ENCODE results near the gene DUSP8. TPM values are rescaled to one million over a fixed set of nuclear protein-coding genes. Genes with fewer than 3 reads are reported as not detected.

Gene DUSP8
- total RNA-seq, 1 donor from 2014 or later: 0.52 TPM

- Histone ChIP-seq H3K4me1 (ENCODE audit: control insufficient read depth in 3 of 3, insufficient read depth in 3 of 3, low read length in 3 of 3) (peaks cover 15 to 82% (median 76%) of the 10 kb centered on the region in 3 donors), H3K9ac (ENCODE audit: low read depth in 1 of 3, low read length in 3 of 3) (peak overlapping the region; percentile 30 to 78 (median 50)), H3K36me3 (ENCODE audit: control insufficient read depth in 3 of 3, insufficient read depth in 3 of 3, low read length in 3 of 3) (peaks cover 0 to 24% (median 11%) of the 10 kb centered on the region in 3 donors), H3K27ac (ENCODE audit: low read depth, low read length) (peak overlapping the region; percentile 79), H3K27me3 (ENCODE audit: control insufficient read depth in 3 of 3, insufficient read depth in 3 of 3, low read length in 3 of 3) (no peaks in the 10 kb centered on the region), H3K4me3 (ENCODE audit: low read length in 3 of 3) (no peak overlapping the region), H3K9me3 (ENCODE audit: control insufficient read depth in 3 of 3, low read length in 3 of 3) (no peaks in the 10 kb centered on the region)
These were observed 4.9 kb downstream of the DUSP8 start for GRCh38 chr11:1567052-1567720.

- Histone ChIP-seq H3K9ac (ENCODE audit: low read depth in 1 of 3, low read length in 3 of 3) (peak overlapping the region in 2 of 3 donors; percentile 30 to 78), H3K36me3 (ENCODE audit: control insufficient read depth in 3 of 3, insufficient read depth in 3 of 3, low read length in 3 of 3) (peaks cover 2 to 29% (median 12%) of the 10 kb centered on the region in 3 donors), H3K4me3 (ENCODE audit: low read length in 3 of 3) (no peak overlapping the region), H3K4me1 (ENCODE audit: control insufficient read depth in 3 of 3, insufficient read depth in 3 of 3, low read length in 3 of 3) (peaks cover 15 to 83% (median 76%) of the 10 kb centered on the region in 3 donors), H3K9me3 (ENCODE audit: control insufficient read depth in 3 of 3, low read length in 3 of 3) (no peaks in the 10 kb centered on the region), H3K27ac (ENCODE audit: low read depth, low read length) (peak overlapping the region; percentile 79), H3K27me3 (ENCODE audit: control insufficient read depth in 3 of 3, insufficient read depth in 3 of 3, low read length in 3 of 3) (no peaks in the 10 kb centered on the region)
These were observed 5.6 kb downstream of the DUSP8 start for GRCh38 chr11:1566381-1567051.

- peaks cover 13 to 81% (median 75%) of the 10 kb centered on the region in 3 donors for H3K4me1 ChIP-seq (ENCODE audit: control insufficient read depth in 3 of 3, insufficient read depth in 3 of 3, low read length in 3 of 3)
- no peaks in the 10 kb centered on the region for H3K9me3 ChIP-seq (ENCODE audit: control insufficient read depth in 3 of 3, low read length in 3 of 3)
- no peak overlapping the region for H3K4me3 ChIP-seq (ENCODE audit: low read length in 3 of 3)
- H3K27me3 ChIP-seq (ENCODE audit: control insufficient read depth in 3 of 3, insufficient read depth in 3 of 3, low read length in 3 of 3): no peaks in the 10 kb centered on the region
- H3K27ac ChIP-seq (ENCODE audit: low read depth, low read length): no peak overlapping the region
- H3K36me3 ChIP-seq (ENCODE audit: control insufficient read depth in 3 of 3, insufficient read depth in 3 of 3, low read length in 3 of 3): peaks cover 2 to 31% (median 12%) of the 10 kb centered on the region in 3 donors
- peak overlapping the region in 1 of 3 donors; percentile 78 for H3K9ac ChIP-seq (ENCODE audit: low read depth in 1 of 3, low read length in 3 of 3)
These were observed 6.2 kb downstream of the DUSP8 start for GRCh38 chr11:1565904-1566247.

- Histone ChIP-seq H3K9me3 (ENCODE audit: control insufficient read depth in 3 of 3, low read length in 3 of 3) (no peaks in the 10 kb centered on the region), H3K36me3 (ENCODE audit: control insufficient read depth in 3 of 3, insufficient read depth in 3 of 3, low read length in 3 of 3) (peaks cover 2 to 37% (median 12%) of the 10 kb centered on the region in 3 donors), H3K9ac (ENCODE audit: low read depth in 1 of 3, low read length in 3 of 3) (peak overlapping the region in 1 of 3 donors; percentile 72), H3K4me3 (ENCODE audit: low read length in 3 of 3) (no peak overlapping the region), H3K27ac (ENCODE audit: low read depth, low read length) (no peak overlapping the region), H3K27me3 (ENCODE audit: control insufficient read depth in 3 of 3, insufficient read depth in 3 of 3, low read length in 3 of 3) (no peaks in the 10 kb centered on the region), H3K4me1 (ENCODE audit: control insufficient read depth in 3 of 3, insufficient read depth in 3 of 3, low read length in 3 of 3) (peaks cover 13 to 82% (median 76%) of the 10 kb centered on the region in 3 donors)
These were observed 6.7 kb downstream of the DUSP8 start for GRCh38 chr11:1565173-1565903.

DNA sequence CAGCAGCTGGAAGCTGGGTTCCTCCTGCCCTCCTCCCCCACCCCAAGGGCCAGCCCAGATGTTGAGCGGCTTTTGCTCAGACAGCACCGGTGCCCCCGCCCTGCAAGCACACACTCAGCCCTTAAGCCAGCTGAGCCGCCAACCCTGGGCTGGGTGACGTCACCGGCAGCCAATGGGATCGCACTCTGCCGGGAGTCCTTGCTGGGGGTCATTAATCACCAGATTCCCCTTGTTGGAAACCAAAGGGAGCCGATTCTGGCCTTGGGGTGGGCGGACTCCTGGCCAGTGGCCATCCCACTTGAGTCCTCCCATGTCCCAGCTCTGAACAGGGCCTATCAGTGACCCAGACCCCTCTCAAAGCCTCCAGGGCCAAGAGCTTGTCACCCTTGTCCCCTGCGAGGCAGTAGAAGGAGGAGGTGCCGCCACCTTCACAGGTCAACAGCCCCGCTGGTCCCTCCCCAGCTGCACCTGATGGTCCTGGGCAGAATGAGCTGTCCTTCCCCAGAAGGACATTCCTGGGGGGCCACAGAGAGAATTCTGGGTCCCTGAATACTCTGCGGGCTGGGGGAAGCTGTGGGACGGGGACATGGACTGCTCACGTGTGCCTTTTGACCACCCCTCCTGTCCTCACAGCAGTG is 7.4 kb downstream of the DUSP8 start:
- Histone ChIP-seq H3K9me3 (ENCODE audit: control insufficient read depth in 3 of 3, low read length in 3 of 3) (no peaks in the 10 kb centered on the region), H3K9ac (ENCODE audit: low read depth in 1 of 3, low read length in 3 of 3) (peak overlapping the region in 1 of 3 donors; percentile 72), H3K4me3 (ENCODE audit: low read length in 3 of 3) (no peak overlapping the region), H3K27me3 (ENCODE audit: control insufficient read depth in 3 of 3, insufficient read depth in 3 of 3, low read length in 3 of 3) (no peaks in the 10 kb centered on the region), H3K27ac (ENCODE audit: low read depth, low read length) (no peak overlapping the region), H3K4me1 (ENCODE audit: control insufficient read depth in 3 of 3, insufficient read depth in 3 of 3, low read length in 3 of 3) (peaks cover 14 to 83% (median 77%) of the 10 kb centered on the region in 3 donors), H3K36me3 (ENCODE audit: control insufficient read depth in 3 of 3, insufficient read depth in 3 of 3, low read length in 3 of 3) (peaks cover 2 to 41% (median 12%) of the 10 kb centered on the region in 3 donors)

GRCh38 chr11:1563697-1564534 is 8.2 kb downstream of the DUSP8 start:
- no peaks in the 10 kb centered on the region for H3K27me3 ChIP-seq (ENCODE audit: control insufficient read depth in 3 of 3, insufficient read depth in 3 of 3, low read length in 3 of 3)
- no peaks in the 10 kb centered on the region for H3K9me3 ChIP-seq (ENCODE audit: control insufficient read depth in 3 of 3, low read length in 3 of 3)
- no peak overlapping the region for H3K4me3 ChIP-seq (ENCODE audit: low read length in 3 of 3)
- no peak overlapping the region for H3K9ac ChIP-seq (ENCODE audit: low read depth in 1 of 3, low read length in 3 of 3)
- H3K36me3 ChIP-seq (ENCODE audit: control insufficient read depth in 3 of 3, insufficient read depth in 3 of 3, low read length in 3 of 3): peaks cover 2 to 41% (median 12%) of the 10 kb centered on the region in 3 donors
- H3K27ac ChIP-seq (ENCODE audit: low read depth, low read length): no peak overlapping the region
- peaks cover 19 to 83% (median 78%) of the 10 kb centered on the region in 3 donors for H3K4me1 ChIP-seq (ENCODE audit: control insufficient read depth in 3 of 3, insufficient read depth in 3 of 3, low read length in 3 of 3)

DNA sequence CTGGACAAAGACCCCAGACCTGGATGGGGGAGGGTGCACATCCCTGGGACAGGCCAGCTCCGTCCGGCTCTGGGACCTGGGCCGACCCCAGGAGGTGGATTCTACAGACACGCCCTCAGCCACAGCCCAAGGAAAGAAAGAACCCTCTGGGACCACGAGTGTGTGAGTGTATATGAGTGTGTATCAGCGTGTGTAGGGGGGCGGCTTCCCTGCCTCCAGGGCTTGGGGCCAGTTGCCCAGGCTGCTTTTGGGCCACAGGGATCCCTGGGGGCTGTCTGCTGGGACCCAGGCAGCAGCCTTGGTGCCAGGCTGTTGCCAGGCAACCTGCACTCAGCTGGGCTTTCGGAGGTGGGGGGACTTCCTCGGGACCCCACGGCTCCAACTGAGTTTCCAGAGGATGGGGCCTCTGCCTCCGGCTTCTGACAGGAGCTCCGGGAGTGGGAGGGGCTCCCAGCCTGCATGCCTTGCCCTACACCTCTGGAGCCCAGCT is 8.9 kb downstream of the DUSP8 start:
- Histone ChIP-seq H3K27ac (ENCODE audit: low read depth, low read length) (no peak overlapping the region), H3K4me3 (ENCODE audit: low read length in 3 of 3) (no peak overlapping the region), H3K27me3 (ENCODE audit: control insufficient read depth in 3 of 3, insufficient read depth in 3 of 3, low read length in 3 of 3) (no peaks in the 10 kb centered on the region), H3K9me3 (ENCODE audit: control insufficient read depth in 3 of 3, low read length in 3 of 3) (no peaks in the 10 kb centered on the region), H3K36me3 (ENCODE audit: control insufficient read depth in 3 of 3, insufficient read depth in 3 of 3, low read length in 3 of 3) (peaks cover 2 to 41% (median 12%) of the 10 kb centered on the region in 3 donors), H3K9ac (ENCODE audit: low read depth in 1 of 3, low read length in 3 of 3) (peak overlapping the region in 1 of 3 donors; percentile 25), H3K4me1 (ENCODE audit: control insufficient read depth in 3 of 3, insufficient read depth in 3 of 3, low read length in 3 of 3) (peaks cover 26 to 83% (median 78%) of the 10 kb centered on the region in 3 donors)

DNA sequence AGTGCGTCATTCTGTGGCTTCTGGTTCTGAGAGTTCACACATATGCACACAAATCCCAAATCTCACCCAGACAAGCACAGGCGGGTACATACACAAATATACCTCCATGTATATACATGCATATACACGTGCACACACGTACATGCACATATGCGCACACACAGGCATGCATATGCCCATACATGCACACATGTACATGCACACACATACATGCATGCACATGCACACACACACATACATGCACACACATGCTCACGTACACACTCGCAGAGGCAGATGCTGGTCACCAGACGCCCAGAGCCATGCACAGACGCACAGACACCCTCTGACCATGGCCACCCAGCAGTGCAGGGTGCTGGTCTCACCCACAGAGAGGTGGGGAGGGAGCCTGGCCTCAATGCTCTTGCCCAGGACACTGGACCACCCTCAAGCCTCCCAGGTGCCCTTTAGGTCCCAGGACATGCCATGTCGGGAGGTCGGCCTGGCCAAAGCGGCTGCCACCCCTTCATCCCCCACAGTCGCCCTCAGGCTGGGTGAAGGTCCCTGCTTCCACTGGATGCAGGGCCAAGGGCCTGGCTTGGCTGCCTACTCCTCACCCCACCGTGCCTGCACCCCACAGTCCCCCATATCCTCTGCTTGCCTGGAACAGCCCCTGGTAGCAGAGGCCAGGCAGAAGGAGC is 9.5 kb downstream of the DUSP8 start:
- H3K9ac ChIP-seq (ENCODE audit: low read depth in 1 of 3, low read length in 3 of 3): peak overlapping the region in 1 of 3 donors; percentile 33
- no peak overlapping the region for H3K4me3 ChIP-seq (ENCODE audit: low read length in 3 of 3)
- peaks cover 2 to 44% (median 13%) of the 10 kb centered on the region in 3 donors for H3K36me3 ChIP-seq (ENCODE audit: control insufficient read depth in 3 of 3, insufficient read depth in 3 of 3, low read length in 3 of 3)
- H3K4me1 ChIP-seq (ENCODE audit: control insufficient read depth in 3 of 3, insufficient read depth in 3 of 3, low read length in 3 of 3): peaks cover 23 to 77% (median 76%) of the 10 kb centered on the region in 3 donors
- H3K27ac ChIP-seq (ENCODE audit: low read depth, low read length): no peak overlapping the region
- H3K27me3 ChIP-seq (ENCODE audit: control insufficient read depth in 3 of 3, insufficient read depth in 3 of 3, low read length in 3 of 3): no peaks in the 10 kb centered on the region
- H3K9me3 ChIP-seq (ENCODE audit: control insufficient read depth in 3 of 3, low read length in 3 of 3): no peaks in the 10 kb centered on the region
